Renal pelvis (tissue), 4 donors: ENCODE data around the gene FABP6. TPM values are rescaled to one million over a fixed set of nuclear protein-coding genes. Genes with fewer than 3 reads are reported as not detected.

ENCODE experiments used
- DNase-seq: peaks from one replicate; pipeline ENCODE4 v3.0.0-alpha.2; 2013
- polyA plus RNA-seq, 3 donors: library from polyadenylated mRNA; unstranded; fragments of 120-200 nt; gene quantifications; one replicate each; pipeline ENCODE4 v1.2.1, GENCODE V29; 2013; ENCODE audit not compliant: insufficient read length in 3 of 3

Gene FABP6
- polyA plus RNA-seq, 3 donors, result 0.19 to 0.40 TPM; not detected in 1

- no peak for DNase-seq
These were observed 33.1 kb downstream of the FABP6 start for GRCh38 chr5:160262151-160263074.

DNA sequence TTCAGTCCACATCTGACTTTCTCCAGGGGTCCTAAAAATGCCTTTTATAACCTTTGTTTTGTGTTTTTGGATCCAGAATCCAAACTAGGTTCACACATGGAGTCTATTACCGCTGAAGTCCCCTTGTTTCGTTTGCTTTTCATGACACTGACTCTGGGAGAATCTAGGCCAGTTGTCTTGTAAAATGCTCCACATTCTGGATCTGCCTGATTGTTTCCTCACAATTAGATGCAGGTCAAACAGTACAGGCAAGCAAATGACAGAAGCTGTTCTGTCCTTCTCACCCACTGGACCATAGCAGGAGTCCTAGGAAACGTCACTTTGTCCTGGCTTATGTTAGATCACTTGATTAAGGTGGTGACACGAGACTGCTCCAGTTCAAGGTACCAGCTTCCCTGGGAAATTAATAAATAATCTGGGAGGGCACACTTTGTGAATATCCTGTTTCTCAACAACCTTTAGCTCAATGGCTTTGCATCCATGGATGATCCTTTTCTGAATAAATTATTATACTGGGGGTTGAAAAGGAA is 34.1 kb downstream of the FABP6 start:
- no peak for DNase-seq

GRCh38 chr5:160266044-160266443 is 36.7 kb downstream of the FABP6 start:
- no peak for DNase-seq

- no peak for DNase-seq
These were observed 37.5 kb downstream of the FABP6 start for GRCh38 chr5:160266752-160267345.

DNA sequence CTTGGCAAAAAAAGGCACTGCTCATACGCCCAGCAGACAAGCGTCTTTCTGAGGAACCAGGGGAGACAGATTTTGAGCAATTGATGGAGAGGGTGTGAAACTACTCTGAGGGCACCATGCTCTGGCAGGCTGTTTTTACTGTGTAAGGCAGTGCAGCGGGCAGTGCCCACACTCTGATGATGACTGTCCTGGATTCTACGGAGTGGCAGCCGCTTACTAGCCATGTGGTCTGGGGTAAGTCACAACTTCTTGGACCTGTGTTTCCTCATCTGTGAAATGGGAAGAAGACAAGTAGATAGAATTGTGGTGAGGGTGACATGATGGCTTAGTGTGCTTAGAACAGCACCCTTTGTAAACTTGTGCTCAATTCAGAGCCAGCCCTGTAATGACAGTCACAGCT is 38.8 kb downstream of the FABP6 start:
- DNase-seq, result no peak

GRCh38 chr5:160269017-160269416 is 39.7 kb downstream of the FABP6 start:
- DNase-seq, result no peak

GRCh38 chr5:160270704-160271103 is 41.4 kb downstream of the FABP6 start:
- no peak for DNase-seq

DNA sequence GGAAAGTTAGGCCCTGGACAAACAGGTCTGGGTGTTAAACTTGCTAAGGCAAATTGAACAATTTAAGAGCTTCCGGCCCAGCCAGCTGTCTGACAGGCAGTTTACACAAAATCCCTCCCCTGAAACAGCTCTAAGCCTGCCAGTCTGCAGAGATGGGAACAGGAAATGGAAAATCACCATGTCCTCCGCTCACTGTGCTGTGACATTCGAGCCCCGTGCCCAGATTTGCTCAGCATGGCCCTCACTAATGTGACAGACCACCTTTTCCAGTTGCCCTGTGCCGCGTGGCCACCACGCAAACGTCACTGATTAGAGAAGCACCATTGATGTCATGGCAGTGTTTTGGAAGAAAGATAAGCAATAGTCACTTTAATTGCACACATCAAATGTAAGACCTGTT is 42.1 kb downstream of the FABP6 start:
- no peak for DNase-seq

GRCh38 chr5:160271836-160272235 is 42.5 kb downstream of the FABP6 start:
- no peak for DNase-seq

- DNase-seq, result no peak
These were observed 43.0 kb downstream of the FABP6 start for GRCh38 chr5:160272264-160272663.

- no peak for DNase-seq
These were observed 43.6 kb downstream of the FABP6 start for GRCh38 chr5:160272889-160273288.

DNA sequence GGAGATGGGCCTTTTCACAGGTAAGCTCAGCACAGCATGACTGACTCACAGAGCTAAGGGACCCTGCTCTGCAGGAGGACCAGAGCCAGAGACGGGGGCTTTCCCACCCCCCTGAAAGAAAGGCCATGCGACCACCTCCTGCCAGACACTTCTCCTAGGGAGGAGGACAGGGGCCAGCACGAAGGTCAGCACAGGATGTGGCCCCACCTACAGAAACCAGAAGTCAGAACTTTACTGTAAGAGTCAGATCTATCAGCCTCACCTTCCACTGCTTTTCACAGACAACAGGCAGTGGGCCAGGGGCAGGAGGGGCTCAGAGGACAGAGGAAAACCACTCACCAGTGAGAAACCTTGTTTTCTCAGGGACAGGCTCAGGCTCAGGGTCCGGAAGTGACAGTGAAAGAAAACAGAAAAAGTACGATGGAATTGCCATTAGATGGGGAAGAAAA is 45.2 kb downstream of the FABP6 start:
- DNase-seq, result no peak

DNA sequence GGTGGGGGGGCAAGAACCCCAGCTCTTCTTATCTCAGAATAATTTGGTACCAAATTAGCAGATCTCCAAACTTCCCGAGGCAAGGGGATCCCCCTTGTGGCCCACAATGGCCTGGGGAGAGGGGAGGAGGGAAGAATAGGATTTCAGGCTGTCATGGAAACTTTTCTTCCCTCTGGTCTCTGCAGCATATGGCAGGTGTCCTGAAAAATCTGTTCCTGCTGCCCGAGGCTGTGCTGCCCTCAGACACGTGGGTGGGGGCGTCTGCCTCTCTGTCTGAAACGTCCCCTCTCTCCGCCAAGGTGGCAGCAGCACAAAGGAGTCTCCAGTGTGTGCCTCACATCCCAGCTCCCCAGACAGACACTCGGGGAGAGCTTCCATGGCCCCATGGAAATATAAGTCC is 49.0 kb downstream of the FABP6 start:
- no peak for DNase-seq

GRCh38 chr5:160280384-160281095 is 51.2 kb downstream of the FABP6 start:
- no peak for DNase-seq

GRCh38 chr5:160281275-160281674 is 52.0 kb downstream of the FABP6 start:
- DNase-seq, result no peak

DNA sequence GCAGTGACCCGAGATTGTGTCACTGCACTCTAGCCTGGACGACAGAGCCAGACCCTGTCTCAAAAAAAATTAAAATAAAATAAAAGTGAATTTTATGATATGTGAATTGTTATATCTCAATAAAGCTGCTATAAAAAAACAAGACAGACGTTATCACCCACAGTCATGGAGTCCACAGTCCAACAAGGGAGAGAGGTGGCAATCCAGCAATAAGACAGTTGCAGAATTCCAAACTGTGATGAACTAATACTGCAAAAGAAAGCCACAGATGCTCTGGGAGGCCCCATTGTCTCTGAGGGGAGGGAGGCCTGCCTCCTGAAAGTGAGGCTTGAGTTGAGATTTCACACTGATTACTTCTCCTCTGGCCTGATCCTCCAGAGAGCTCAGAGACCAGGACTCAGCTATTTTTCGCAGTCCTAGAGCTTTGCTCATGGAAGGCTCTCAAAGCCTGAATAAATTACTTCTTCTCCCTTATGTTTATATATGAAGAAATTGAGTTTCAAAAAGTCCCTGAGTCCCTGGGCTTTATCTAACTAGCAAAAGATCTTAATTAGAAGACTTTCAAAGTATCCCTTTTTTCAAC is 55.1 kb downstream of the FABP6 start:
- DNase-seq, result no peak

GRCh38 chr5:160285316-160285715 is 56.0 kb downstream of the FABP6 start:
- DNase-seq, result no peak

GRCh38 chr5:160286947-160287346 is 57.6 kb downstream of the FABP6 start:
- no peak for DNase-seq

DNA sequence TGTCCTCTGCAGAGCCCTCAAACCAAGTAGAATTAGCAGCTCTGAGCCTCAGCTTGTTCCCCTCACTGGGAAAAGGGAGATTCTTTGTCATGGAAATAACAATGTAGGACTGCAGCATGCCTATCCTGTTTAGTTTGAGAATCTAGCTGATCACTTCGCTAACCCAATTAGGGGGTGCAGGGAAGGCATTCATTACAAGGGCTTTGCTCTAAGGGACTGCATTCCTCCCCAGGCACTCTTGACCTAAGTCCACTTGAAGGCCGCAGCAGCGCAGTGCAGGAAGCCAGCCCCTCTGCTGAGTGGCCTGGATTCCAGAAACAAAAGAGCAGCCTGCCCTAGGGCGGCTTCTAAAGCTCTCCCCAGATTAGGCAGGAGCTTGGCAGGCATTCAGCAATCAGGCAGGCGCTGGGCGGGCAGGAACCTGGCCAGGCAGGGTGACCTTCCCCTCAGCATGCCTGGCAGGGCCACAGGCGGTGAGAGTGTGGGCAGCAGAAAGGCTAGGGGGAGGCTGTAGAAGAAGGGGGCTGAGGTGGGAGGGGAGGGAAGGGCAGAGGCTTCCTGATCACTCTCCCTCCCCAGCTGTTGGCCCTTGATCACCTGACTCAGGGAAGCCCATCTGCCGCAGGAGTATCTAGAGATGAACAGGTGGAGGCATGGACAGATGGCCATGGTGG is 58.2 kb downstream of the FABP6 start:
- DNase-seq, result no peak
